Lung (tissue), 12 donors: ENCODE data around the gene FCER1G. TPM values are rescaled to one million over a fixed set of nuclear protein-coding genes. Genes with fewer than 3 reads are reported as not detected.

Source experiments
- ATAC-seq: fragments of 200-7000 bp; cut with Tn5 transposase; one replicate; pipeline ENCODE4 v1.9.1; 2020; ENCODE audit warnings: moderate number of reproducible peaks; ENCODE audit not compliant: insufficient read depth, low FRiP score
- DNase-seq, 3 donors: peaks; one replicate each; pipeline ENCODE4 v3.0.0-alpha.2; 2013 to 2017
- H3K27ac ChIP-seq, 2 donors: one replicate each; pipeline ENCODE4 v1.5.1; 2013; ENCODE audit warnings: mild to moderate bottlenecking in 2 of 2, moderate library complexity in 2 of 2, control low read depth in 1 of 2, inconsistent platforms in 1 of 2, low read depth in 1 of 2, low read length in 1 of 2
- H3K27me3 ChIP-seq, 3 donors: one replicate each; pipeline ENCODE4 v1.5.1; 2013; ENCODE audit warnings: low read length in 2 of 3; ENCODE audit not compliant: control insufficient read depth in 3 of 3, insufficient read depth in 3 of 3
- H3K36me3 ChIP-seq, 4 donors: one replicate each; pipeline ENCODE4 v1.5.1; 2013; ENCODE audit warnings: low read length in 4 of 4, mild to moderate bottlenecking in 1 of 4, moderate library complexity in 1 of 4; ENCODE audit not compliant: control insufficient read depth in 4 of 4, insufficient read depth in 4 of 4
- H3K4me1 ChIP-seq, 5 donors: one replicate each; pipeline ENCODE4 v1.5.1; 2013; ENCODE audit warnings: low read length in 5 of 5, mild to moderate bottlenecking in 2 of 5, moderate library complexity in 1 of 5; ENCODE audit not compliant: control insufficient read depth in 5 of 5, insufficient read depth in 5 of 5
- H3K4me3 ChIP-seq: one replicate; pipeline ENCODE4 v1.5.1; 2013; ENCODE audit warnings: mild to moderate bottlenecking, control low read depth, moderate library complexity
- H3K9ac ChIP-seq, 2 donors: one replicate each; pipeline ENCODE4 v1.5.1; 2013; ENCODE audit warnings: low read length in 2 of 2, control low read depth in 1 of 2; ENCODE audit not compliant: insufficient read depth in 1 of 2
- H3K9me3 ChIP-seq, 4 donors: one replicate each; pipeline ENCODE4 v1.5.1; 2013; ENCODE audit warnings: low read length in 3 of 4, mild to moderate bottlenecking in 1 of 4, moderate library complexity in 1 of 4; ENCODE audit not compliant: control insufficient read depth in 4 of 4, insufficient read depth in 3 of 4
- WGBS, 2 donors: extraction: QIAGEN DNeasy Blood & Tissue Kit; methylation state at CpG; one replicate each; pipeline ENCODE4 v1.1.7; 2013; 5-methylcytosine and 5-hydroxymethylcytosine counted together
- polyA plus RNA-seq, 2 donors: library from polyadenylated mRNA; stranded (reverse); fragments of 200-250 nt; gene quantifications; one replicate each; pipeline ENCODE4 v1.2.1, GENCODE V29; 2013
- total RNA-seq, 2 donors: library from RNA; depleted of rRNA in 1 of 2; stranded (reverse); fragments of >200 nt in 1 of 2; gene quantifications; one replicate each; pipeline ENCODE4 v1.2.1, GENCODE V29; 2014 to 2021
- TF ChIP-seq, protein P1 (sequence below): IDR thresholded peaks from 2 replicates; pipeline ENCODE4 v1.5.1; 2012; ENCODE audit warnings: mild to moderate bottlenecking; ENCODE audit errors: control extremely low read depth, extremely low read depth
- donor health status: control.
- donor health status: control.
- donor health status: Bipolar disorder and iron deficiency.
- donor health status: healthy.
- donor health status: DM: yes; HTN: yes; CAD: no.

FCER1G gene
- total and polyA plus RNA-seq, 4 donors: 41.6 to 1,998 (median 222) TPM

DNA sequence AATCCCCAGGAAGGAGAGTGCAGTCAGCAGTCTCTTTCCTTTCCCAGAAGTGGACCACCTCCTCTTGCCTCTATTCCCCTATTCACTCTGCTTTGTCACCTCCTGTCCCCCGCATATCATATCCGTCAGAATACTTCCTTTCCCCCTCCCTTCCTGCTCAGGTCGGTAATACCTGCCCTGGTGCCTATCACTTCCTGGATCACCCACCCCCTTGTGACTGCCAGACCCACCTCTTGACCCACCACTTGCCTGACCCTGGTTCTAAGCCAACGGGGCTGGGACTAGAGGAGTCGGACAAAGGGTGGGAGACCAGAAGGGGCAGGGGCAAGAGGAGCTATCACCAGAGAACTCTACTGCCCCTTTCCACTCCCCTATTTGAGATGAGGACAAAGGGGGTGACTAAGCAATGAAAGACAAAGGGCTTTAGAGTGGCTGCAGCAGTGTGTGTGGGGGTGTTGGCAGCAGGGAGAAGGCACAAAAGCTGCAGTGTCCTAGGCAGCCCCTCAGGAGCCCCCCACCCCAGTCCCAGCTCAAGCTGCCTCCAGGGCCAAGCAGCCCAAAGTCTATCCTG is 14.6 kb upstream of the FCER1G start:
- 45 to 61% methylated on average over 5 of the region's 5 CpGs for WGBS, 2 donors
- Histone ChIP-seq H3K36me3 (peaks cover 0 to 12% (median 5%) of the 10 kb centered on the region in 4 donors), H3K27me3 (no peaks in the 10 kb centered on the region), H3K9ac (peak overlapping the region in 1 of 2 donors; percentile 86), H3K4me3 (no peak overlapping the region), H3K27ac (peak overlapping the region; percentile 94 to 99), H3K4me1 (peaks cover 6 to 69% (median 40%) of the 10 kb centered on the region in 5 donors), H3K9me3 (no peaks in the 10 kb centered on the region)
- no peak for DNase-seq
- TF ChIP-seq, protein P1, sequence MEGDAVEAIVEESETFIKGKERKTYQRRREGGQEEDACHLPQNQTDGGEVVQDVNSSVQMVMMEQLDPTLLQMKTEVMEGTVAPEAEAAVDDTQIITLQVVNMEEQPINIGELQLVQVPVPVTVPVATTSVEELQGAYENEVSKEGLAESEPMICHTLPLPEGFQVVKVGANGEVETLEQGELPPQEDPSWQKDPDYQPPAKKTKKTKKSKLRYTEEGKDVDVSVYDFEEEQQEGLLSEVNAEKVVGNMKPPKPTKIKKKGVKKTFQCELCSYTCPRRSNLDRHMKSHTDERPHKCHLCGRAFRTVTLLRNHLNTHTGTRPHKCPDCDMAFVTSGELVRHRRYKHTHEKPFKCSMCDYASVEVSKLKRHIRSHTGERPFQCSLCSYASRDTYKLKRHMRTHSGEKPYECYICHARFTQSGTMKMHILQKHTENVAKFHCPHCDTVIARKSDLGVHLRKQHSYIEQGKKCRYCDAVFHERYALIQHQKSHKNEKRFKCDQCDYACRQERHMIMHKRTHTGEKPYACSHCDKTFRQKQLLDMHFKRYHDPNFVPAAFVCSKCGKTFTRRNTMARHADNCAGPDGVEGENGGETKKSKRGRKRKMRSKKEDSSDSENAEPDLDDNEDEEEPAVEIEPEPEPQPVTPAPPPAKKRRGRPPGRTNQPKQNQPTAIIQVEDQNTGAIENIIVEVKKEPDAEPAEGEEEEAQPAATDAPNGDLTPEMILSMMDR: no peak
- ATAC-seq: no peak

DNA sequence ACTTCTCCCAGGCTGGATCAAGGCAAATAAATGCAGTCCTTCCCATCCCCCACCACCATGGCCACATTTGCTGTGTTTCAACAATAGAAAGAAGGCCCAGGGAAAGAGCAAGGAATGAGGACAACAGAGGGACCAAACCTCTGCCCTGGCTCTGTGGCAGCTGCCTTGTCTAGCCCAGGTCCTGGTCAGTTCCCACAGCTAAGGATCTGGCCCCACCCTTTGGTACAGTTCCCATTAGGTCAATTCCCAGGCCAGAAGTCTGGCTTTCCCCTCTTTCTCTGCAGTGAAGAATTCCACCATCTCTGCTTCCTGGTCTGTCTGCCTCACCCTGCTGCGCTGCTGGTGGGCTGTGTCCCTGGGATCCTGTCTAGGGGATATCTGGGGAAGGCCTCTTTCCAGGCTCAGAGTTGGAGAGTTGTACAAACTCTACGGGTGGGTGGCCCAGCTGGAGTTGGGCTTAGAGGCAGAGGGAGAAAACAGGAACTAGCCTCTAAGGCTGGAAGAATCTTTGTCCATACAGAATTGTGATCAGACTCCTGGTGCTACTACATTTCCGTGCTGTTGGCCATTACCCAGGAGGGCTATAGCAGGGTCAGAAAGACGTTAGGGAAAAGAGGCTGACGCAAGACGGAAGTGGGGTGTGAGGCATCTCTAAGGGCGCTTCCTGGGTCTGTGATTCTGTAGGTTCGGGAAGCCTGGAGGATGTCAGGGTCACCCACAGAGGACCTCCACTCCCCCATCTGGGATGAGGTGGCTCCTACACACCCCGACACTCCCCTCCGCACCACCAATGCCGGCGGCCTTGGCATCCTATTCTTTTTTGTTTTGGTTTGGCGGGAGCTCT is 13.9 kb upstream of the FCER1G start:
- TF ChIP-seq, protein P1: no peak
- DNase-seq: peak in 1 of 3 donors; percentile 82
- Histone ChIP-seq H3K27me3 (no peaks in the 10 kb centered on the region), H3K27ac (peak overlapping the region; percentile 94 to 99), H3K9me3 (no peaks in the 10 kb centered on the region), H3K4me3 (no peak overlapping the region), H3K4me1 (peaks cover 6 to 68% (median 40%) of the 10 kb centered on the region in 5 donors), H3K9ac (peak overlapping the region; percentile 6 to 86), H3K36me3 (peaks cover 0 to 14% (median 7%) of the 10 kb centered on the region in 4 donors)
- 50% methylated on average over 13 of the region's 13 CpGs for WGBS, 2 donors
- ATAC-seq: peak; percentile 27

DNA sequence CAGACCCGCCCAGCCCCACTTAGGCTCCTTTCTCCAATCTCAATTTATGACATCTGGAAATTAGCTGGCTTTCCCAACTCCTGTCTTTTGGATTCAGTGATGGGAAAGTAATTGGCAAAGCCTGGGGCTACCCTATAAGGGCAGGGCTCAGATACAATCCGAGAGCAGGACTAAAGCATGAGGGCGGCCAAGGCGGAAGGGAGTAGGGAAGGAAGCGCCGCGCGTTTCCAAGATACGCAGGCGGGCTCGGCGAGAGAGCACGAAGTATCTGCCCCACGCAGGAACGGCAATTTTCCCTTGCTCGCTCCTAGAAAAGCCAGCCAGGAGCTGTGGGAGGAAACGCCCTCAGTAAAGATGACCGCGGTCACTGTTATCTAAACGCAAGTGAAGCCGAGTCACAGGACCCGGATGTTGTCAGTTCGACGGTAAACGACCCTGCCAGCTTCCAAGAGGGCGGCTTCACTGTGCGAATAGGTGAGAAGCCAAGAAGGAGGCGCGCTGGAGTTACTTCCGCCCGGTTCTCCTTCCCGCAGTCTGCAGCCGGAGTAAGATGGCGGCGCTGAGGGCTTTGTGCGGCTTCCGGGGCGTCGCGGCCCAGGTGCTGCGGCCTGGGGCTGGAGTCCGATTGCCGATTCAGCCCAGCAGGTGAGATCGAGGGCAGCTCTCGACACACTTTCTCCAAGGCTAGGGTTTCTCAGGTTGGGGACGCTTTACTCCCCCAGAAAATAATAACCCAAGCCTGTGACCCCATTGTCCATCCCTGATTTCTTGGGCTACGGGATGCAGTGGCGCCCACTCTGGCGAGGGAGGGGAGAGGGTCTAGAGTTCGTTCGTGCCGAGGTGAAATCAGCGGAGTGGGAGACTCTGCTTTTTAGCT is 13.0 kb upstream of the FCER1G start, which contains the start of gene NDUFS2:
TSS of gene NDUFS2 (plus strand) at position 532 of the 877 bp plus-strand sequence. CDS start at position 551, 19 bp downstream.
- peaks cover 3 to 22% (median 14%) of the 10 kb centered on the region in 4 donors for H3K36me3 ChIP-seq
- WGBS, 2 donors: 2% methylated on average over 52 to 53 of the region's 53 CpGs

More for the DNA sequence above, 13.0 kb upstream of the FCER1G start, which contains the start of gene NDUFS2:
- H3K4me3 ChIP-seq: peak within 1 kb of the TSS; percentile 84
- peaks cover 9 to 62% (median 40%) of the 10 kb centered on the region in 5 donors for H3K4me1 ChIP-seq
- DNase-seq (peak; percentile 99 to 100 (median 100)), ATAC-seq (peak; percentile 90)
- H3K9ac ChIP-seq: peak within 1 kb of the TSS; percentile 78 to 89
- TF ChIP-seq, protein P1: no peak
- H3K27ac ChIP-seq: peak within 1 kb of the TSS; percentile 94 to 99
- H3K27me3 ChIP-seq: no peaks in the 10 kb centered on the region
- H3K9me3 ChIP-seq: no peaks in the 10 kb centered on the region
